Thyroid gland (tissue), 4 donors: ENCODE data around the gene BRCC3.

Experiments
- POLR2A ChIP-seq, 2 donors: fragments of 450-650 bp; IDR thresholded peaks; one replicate each; pipeline ENCODE4 v1.6.1; 2017; ENCODE audit warnings: antibody characterized with exemption in 2 of 2, mild to moderate bottlenecking in 2 of 2, moderate library complexity in 1 of 2
- TF ChIP-seq, protein P1 (sequence below), 6 experiments: fragments of 200-600 bp in 3 of 6; fragments of 450-650 bp in 3 of 6; sonication (generic) in 3 of 6; IDR thresholded peaks; one replicate each; pipeline ENCODE4 v1.5.1; 2016 to 2019; ENCODE audit warnings: antibody characterized with exemption in 6 of 6, mild to moderate bottlenecking in 2 of 6, inconsistent platforms in 1 of 6, moderate library complexity in 1 of 6

DNA sequence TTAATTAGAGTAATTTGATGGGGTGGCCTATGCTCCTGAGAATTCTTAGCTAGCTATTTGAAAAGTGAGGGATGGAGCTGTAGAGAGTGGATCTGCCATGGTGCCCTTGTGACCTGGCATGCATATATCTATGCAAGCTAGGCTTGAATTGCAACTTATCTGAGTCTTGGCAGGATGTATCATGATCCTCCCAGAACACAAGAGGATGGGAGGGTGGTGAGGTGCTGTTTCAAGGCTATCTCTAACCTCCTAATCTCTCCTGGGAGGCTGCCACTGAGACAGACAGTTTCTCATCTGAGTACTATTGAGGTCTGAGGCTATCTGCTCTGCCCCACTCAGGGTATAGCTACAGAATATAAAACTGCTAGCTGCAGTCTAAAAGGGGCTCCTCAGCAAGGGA, 56.6 kb downstream of the BRCC3 start:
- TF ChIP-seq, protein P1, sequence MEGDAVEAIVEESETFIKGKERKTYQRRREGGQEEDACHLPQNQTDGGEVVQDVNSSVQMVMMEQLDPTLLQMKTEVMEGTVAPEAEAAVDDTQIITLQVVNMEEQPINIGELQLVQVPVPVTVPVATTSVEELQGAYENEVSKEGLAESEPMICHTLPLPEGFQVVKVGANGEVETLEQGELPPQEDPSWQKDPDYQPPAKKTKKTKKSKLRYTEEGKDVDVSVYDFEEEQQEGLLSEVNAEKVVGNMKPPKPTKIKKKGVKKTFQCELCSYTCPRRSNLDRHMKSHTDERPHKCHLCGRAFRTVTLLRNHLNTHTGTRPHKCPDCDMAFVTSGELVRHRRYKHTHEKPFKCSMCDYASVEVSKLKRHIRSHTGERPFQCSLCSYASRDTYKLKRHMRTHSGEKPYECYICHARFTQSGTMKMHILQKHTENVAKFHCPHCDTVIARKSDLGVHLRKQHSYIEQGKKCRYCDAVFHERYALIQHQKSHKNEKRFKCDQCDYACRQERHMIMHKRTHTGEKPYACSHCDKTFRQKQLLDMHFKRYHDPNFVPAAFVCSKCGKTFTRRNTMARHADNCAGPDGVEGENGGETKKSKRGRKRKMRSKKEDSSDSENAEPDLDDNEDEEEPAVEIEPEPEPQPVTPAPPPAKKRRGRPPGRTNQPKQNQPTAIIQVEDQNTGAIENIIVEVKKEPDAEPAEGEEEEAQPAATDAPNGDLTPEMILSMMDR (IDR thresholded peaks at IDR 0.05) = no peak
- TF ChIP-seq POLR2A (IDR thresholded peaks at IDR 0.05) = no peak
